GM12801 (cell line): ENCODE data around the gene CLDND1.

Source experiments
- TF ChIP-seq, protein P1 (sequence below): IDR thresholded peaks from one replicate; pipeline ENCODE4 v1.5.1; 2011; ENCODE audit warnings: control low read depth; ENCODE audit not compliant: insufficient read length; ENCODE audit errors: extremely low read depth

Gene CLDND1

DNA sequence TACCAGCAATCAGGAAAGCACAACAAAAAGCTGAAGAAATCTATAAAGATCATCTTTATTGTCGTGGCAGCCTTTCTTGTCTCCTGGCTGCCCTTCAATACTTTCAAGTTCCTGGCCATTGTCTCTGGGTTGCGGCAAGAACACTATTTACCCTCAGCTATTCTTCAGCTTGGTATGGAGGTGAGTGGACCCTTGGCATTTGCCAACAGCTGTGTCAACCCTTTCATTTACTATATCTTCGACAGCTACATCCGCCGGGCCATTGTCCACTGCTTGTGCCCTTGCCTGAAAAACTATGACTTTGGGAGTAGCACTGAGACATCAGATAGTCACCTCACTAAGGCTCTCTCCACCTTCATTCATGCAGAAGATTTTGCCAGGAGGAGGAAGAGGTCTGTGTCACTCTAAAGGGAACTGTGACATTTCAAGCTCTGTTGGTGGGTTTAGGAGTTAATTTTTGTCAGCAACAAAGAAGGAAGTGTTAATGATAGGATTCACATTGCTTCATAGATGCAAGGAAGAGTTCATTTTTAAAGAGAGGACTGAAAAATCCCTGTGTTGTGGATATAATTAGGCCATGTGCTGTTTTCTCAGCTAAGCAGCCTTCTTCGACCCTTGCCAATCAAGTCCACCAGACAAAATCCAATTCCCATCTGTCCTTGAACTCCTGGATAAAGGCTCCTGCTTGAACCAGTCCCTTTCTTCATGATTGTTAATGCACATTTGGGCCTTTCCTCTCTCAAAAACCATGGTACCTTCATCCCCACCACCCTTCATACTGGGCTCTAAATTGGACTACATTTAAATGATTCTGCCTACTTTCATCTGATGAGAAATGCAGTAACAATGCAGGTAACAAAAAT is 10.2 kb upstream of the CLDND1 start:
- TF ChIP-seq, protein P1, sequence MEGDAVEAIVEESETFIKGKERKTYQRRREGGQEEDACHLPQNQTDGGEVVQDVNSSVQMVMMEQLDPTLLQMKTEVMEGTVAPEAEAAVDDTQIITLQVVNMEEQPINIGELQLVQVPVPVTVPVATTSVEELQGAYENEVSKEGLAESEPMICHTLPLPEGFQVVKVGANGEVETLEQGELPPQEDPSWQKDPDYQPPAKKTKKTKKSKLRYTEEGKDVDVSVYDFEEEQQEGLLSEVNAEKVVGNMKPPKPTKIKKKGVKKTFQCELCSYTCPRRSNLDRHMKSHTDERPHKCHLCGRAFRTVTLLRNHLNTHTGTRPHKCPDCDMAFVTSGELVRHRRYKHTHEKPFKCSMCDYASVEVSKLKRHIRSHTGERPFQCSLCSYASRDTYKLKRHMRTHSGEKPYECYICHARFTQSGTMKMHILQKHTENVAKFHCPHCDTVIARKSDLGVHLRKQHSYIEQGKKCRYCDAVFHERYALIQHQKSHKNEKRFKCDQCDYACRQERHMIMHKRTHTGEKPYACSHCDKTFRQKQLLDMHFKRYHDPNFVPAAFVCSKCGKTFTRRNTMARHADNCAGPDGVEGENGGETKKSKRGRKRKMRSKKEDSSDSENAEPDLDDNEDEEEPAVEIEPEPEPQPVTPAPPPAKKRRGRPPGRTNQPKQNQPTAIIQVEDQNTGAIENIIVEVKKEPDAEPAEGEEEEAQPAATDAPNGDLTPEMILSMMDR, result no peak

DNA sequence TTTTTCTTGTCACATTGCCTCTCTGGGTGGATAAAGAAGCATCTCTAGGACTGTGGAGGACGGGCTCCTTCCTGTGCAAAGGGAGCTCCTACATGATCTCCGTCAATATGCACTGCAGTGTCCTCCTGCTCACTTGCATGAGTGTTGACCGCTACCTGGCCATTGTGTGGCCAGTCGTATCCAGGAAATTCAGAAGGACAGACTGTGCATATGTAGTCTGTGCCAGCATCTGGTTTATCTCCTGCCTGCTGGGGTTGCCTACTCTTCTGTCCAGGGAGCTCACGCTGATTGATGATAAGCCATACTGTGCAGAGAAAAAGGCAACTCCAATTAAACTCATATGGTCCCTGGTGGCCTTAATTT is 9.6 kb upstream of the CLDND1 start:
- TF ChIP-seq, protein P1, result no peak

DNA sequence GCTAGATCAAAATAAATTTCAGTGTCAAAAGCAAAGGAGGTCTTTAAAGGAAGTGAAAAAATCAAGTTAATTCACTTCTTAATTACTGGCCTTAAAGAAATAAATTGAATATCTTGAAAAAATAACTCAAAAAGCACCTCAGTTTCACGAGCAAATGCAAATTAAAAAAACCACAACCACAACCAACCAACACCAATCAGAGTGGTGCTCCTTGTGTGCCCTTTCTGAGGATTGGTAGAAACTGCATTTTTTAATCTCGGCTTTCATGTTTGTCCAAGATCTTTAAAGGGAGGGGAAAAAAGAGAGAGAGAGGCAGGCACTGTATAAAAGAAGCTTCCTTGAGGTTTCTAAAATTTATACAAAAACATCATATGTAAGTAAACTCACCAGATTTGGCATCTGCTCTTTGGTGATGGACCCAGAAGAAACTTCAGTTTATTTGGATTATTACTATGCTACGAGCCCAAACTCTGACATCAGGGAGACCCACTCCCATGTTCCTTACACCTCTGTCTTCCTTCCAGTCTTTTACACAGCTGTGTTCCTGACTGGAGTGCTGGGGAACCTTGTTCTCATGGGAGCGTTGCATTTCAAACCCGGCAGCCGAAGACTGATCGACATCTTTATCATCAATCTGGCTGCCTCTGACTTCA is 9.0 kb upstream of the CLDND1 start, which contains the start of gene GPR15:
Gene GPR15, plus strand, starts transcription at position 357 of the 653 bp plus-strand sequence. Its CDS starts 56 bp downstream, at position 413.
- TF ChIP-seq, protein P1, result no peak

DNA sequence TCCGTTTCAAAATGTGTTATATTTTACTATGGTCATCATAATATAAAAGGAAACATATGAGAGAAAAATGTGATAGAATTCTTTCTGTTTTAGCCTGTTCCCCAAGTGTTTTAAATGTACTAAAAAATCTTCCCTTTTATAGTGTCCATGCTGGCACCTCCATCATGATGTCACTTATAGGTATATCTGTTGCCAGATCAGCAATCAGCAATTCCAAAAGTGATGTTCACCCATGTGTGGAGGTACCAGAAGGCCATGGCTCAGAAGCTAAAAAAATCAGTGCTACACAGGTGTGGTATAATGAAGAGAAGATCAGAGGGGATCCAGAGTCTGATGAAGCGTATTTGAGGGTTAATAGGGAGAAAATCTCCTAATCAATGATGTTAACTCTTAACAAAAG is 8.0 kb upstream of the CLDND1 start:
- TF ChIP-seq, protein P1, result no peak

DNA sequence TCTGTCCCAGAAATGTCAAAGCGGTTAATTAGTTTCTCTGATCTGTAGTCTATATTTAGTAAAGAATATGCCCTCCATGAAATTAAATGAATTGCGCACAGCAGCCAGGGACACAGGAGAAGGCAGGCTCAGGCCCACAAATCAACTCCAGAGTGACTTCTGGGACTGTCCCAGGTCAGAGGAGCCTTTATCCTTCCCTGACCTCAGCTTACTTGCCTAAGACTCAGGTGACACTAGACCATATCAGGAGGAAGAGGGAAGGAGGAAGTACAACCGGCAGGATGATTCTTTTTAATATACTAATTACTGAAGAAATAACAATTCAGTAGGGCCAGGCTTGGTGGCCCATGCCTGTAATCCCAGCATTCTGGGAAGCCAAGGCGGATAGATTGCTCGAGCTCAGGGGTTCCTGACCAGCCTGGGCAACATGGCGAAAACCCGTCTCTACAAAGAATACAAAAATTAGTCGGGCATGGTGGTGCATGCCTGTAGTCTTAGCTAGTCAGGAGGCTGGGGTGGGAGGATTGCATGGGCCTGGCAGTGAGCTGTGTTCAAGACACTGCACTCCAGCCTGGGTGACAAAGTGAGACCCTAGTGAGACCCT is 7.3 kb upstream of the CLDND1 start:
- TF ChIP-seq, protein P1, result no peak

DNA sequence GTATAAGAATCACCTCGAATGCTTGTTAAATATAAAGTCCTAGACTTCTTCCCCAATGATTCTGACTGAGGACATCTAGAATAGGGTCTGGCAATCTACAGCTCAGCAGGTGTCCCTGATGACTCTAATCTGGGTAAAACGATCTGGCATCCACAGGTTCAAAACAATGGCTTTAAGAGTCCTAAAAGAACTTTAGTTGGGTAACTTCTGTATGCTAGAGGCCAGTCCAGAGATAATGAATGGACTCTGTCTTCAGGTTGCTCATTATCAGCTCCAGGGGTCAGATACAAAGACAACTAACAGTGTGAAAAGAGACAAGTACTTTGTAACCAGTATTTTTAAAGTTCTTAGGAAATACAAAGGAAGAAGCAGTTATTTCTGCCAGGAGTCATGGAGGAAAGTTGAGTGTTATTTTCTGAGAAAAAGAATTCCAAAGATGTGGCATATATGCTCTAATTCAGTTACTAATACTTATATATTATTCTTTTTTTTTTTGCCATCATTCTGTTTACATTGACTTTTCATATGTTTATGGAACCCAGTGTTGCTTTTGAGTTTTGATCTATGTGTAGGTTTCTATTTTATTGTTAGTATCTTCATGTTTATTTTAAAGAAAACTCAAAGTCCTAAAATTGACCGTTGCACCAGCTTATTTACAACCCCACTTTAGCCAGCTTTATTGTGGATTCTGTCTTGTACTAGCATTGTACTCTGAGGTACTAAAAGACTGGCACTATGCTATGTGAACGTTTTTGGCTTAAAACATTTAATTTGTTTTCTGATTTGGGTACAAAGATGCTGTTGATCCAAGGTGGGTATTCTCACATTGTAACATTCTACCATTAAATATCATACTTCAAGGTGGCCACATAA is 6.0 kb upstream of the CLDND1 start:
- TF ChIP-seq, protein P1, result no peak

DNA sequence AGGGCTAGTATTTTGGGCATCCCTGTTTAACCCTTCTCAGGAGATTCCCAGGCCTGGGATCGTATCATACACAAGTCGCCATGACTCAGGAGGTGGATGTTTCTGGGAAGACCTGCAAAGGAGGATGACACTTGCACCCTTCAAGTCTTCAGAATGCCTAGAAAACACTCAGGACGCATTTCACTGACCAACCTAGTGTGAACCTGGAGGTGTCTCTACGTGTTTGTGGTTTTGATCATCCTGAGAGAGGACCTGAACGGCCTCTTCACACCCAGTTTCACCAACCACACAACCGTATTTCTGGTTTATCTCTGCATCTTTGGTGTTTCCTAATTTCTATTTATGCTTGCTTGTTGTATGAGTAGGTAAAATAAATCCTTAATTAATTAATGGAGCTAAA is 2.8 kb upstream of the CLDND1 start:
- TF ChIP-seq, protein P1, result no peak
